Neuron (in vitro differentiated cells): ENCODE results near the gene C2CD2.
A peak's percentile ranks its signal among the peaks of the same experiment; 100 is the strongest.
"Not testable (repeated sequence)": the region's sequence is repeated elsewhere in the genome, so short reads cannot be mapped to it uniquely, and the experiment has no call there.

Source experiments
- H2AFZ ChIP-seq: one replicate; pipeline ENCODE4 v1.6.1; 2013; ENCODE audit warnings: low read depth, mild to moderate bottlenecking, inconsistent platforms, low read length, moderate library complexity
- H3K27me3 ChIP-seq: one replicate; pipeline ENCODE4 v1.6.1; 2013; ENCODE audit warnings: low read length; ENCODE audit not compliant: insufficient read depth
- H3K36me3 ChIP-seq: one replicate; pipeline ENCODE4 v1.6.1; 2013; ENCODE audit warnings: low read length; ENCODE audit not compliant: insufficient read depth
- H3K4me1 ChIP-seq: one replicate; pipeline ENCODE4 v1.6.1; 2013; ENCODE audit warnings: low read length; ENCODE audit not compliant: insufficient read depth
- H3K4me3 ChIP-seq: 2 replicates; pipeline ENCODE4 v1.5.1; 2013; ENCODE audit warnings: mild to moderate bottlenecking, low read length, moderate library complexity
- H3K9me3 ChIP-seq: one replicate; pipeline ENCODE4 v1.6.1; 2013; ENCODE audit warnings: low read length

Gene C2CD2

DNA sequence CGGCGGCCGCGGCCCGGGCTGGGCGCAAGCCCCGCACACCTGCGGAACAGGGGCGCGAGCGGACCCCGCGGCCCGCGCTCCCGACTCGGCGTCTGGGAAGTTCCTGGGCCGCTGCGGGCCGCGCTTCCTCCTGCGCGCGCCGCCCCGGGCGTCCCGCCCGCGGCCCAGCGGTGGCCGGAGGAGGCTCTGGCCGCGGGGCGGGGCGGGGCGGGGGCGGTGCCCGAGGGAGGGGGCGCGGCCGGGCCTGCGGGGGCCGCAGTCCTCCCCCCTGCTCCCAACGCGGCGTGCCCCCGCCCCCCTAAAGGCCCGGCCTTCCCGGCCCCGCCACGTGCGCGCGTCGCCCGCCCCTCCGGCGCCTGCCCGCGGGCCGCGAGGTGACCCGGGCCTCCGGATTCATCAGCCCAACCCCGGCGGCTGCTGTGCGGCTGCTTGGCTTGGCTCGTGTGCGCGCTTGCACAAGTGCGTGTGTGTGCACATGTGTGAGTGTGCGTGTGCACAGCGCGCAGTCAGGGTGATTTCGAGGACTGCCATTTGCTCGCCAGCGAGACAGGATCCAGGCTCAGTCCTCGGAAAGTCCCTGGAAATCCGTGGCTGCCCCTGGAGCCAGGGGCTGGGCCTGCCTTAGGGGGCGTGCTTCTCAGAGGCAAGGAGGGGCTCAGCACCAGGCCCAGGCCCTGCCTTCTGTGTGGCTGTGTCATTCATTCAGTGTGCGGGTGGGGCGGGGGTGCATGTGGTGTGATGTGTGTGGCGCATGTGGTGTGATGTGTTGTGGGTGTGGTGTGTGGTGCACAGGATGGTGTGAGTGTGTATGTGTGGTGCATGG lies at the start of gene C2CD2:
Gene C2CD2 (minus strand): TSS at position 188 of the 823 bp plus-strand sequence. CDS start 370 bp downstream, outside the sequence.
- H2AFZ ChIP-seq = peak within 1 kb of the TSS; percentile 24
- H3K9me3 ChIP-seq = no peaks in the 10 kb centered on the region
- H3K36me3 ChIP-seq = no peaks in the 10 kb centered on the region
- peak within 1 kb of the TSS; percentile 57 for H3K4me3 ChIP-seq
- no peaks in the 10 kb centered on the region for H3K27me3 ChIP-seq
- peaks cover 5% of the 10 kb centered on the region for H3K4me1 ChIP-seq

DNA sequence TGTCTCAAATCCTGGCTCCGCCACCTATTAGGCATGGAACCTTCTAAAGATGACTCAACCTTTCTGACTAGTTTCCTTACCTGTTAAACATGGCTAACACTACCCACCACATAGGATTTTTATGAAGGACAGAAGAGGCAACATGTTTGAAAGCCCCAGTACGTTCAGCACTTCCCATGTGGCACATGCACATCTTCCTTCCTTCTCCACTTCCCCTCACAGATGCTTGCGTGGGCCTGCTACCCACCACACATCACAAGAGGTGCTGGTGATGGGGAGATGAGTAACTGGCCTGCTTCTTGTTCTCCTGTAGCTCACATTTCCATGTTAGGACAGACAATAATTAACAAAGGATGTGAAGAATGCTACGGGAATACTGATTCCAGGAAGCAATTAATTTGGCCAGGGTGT lies 49.2 kb upstream of the C2CD2 start:
- Histone ChIP-seq H3K4me1 (no peaks in the 10 kb centered on the region), H3K36me3 (peaks cover 45% of the 10 kb centered on the region), H3K9me3 (peaks cover 14% of the 10 kb centered on the region), H3K4me3 (no peak overlapping the region), H2AFZ (no peak overlapping the region), H3K27me3 (no peaks in the 10 kb centered on the region)

DNA sequence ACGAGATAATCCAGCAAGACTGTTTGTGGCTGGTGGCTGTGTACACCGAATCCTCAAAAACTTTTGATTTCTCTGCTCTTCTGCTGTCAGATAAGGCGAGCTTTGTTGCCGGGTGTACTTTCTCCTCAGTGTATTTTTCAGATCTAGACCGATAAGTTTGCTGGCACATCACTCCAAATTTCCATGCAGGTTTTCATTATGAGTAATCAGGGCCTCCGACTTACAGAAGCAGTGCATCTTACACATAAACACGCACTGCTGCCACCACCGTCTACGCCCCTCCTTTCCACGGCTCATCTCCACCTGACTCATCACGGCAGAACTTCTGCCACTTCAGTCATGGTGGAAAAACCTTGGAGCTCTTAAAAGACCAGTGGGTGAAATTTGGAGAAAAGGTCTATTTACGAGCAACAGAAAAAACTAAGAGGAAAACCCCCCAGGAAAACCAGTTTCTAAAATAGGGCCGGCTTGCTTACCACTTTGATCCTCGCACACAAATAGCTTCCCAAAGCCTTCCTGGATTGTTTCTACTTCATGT lies 48.7 kb upstream of the C2CD2 start:
- Histone ChIP-seq H3K4me3 (no peak overlapping the region), H3K9me3 (peaks cover 16% of the 10 kb centered on the region), H3K4me1 (no peaks in the 10 kb centered on the region), H3K36me3 (peaks cover 39% of the 10 kb centered on the region), H3K27me3 (no peaks in the 10 kb centered on the region), H2AFZ (no peak overlapping the region)

DNA sequence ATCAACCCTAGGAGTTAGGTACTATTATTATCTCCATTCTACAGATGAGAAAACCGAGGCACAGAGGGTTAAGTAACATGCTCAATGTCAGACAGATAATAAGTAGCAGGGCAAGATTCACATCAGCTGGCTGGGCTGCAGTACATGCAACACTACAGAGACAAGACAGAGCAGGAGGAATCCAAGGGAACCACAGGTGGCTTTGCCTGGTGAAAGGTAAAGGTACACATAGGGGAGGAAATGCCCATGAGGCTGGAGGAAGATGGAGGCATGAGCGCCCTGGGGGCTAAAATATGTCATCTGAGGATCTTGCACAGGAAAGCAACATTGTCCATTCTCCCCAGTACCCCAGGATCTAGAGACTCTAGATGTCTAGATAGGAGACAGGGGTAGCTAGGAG lies 48.0 kb upstream of the C2CD2 start:
- no peak overlapping the region for H3K4me3 ChIP-seq
- no peaks in the 10 kb centered on the region for H3K4me1 ChIP-seq
- peaks cover 39% of the 10 kb centered on the region for H3K36me3 ChIP-seq
- H3K9me3 ChIP-seq = peaks cover 17% of the 10 kb centered on the region
- no peaks in the 10 kb centered on the region for H3K27me3 ChIP-seq
- no peak overlapping the region for H2AFZ ChIP-seq

DNA sequence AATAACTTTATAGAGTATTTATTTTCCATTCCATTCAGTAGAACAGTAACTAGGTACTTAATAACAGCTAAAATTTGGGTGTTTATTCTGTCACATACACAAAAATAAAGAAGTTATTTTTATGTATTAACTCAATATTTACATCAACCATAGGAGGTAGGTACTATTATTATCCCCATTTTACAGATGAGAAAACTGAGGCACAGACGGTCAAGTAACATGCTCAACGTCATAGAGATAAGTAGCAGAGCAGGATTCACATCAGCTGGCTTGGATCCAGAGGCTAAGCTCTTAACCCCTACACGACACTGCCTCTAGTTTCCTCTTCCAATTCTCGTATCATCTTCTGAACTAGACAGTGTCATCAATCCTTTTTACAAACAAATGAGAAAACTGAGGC lies 47.1 kb upstream of the C2CD2 start:
- Histone ChIP-seq H3K36me3 (peaks cover 39% of the 10 kb centered on the region), H3K9me3 (peaks cover 22% of the 10 kb centered on the region), H3K4me3 (no peak overlapping the region), H3K27me3 (no peaks in the 10 kb centered on the region), H3K4me1 (no peaks in the 10 kb centered on the region), H2AFZ (no peak overlapping the region)

DNA sequence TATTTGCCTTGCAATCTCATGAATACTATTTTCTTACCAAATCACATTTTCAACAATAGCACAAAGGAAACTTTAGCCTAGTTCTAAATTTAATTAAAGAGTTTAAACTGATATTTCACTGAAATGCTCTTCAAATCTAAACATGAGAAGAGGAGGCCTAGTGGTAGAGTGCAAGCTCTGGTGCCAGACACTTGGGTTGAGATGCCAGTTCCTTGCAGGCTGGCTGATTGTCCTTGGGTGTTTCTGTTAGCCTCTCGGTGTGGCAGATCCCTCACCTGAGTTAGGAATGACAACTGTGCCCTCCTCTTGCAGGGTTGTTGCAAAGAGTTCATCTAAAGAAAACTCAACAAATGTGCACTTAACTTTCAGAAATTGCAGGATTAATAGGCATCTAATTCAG lies 43.8 kb upstream of the C2CD2 start:
- no peaks in the 10 kb centered on the region for H3K27me3 ChIP-seq
- H3K36me3 ChIP-seq = peaks cover 52% of the 10 kb centered on the region
- peaks cover 26% of the 10 kb centered on the region for H3K9me3 ChIP-seq
- H3K4me1 ChIP-seq = no peaks in the 10 kb centered on the region
- no peak overlapping the region for H2AFZ ChIP-seq
- no peak overlapping the region for H3K4me3 ChIP-seq

DNA sequence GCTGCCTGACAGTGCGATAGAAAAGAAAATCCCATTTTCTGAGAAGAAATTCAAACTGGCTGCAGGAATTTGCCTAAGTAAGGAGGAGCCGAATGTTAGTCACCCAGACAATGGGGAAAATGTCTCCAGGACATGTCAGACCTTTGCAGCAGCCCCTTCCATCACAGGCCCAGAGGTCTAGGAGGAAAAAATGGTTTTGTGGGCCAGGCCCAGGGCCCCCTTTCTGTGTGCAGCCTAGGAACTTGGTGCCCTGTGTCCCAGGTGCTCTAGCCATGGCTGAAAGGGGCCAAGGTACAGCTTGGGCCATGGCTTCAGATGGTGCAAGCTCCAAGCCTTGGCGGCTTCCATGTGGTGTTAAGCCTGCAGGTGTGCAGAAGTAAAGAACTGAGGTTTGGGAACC lies 41.8 kb upstream of the C2CD2 start:
- H2AFZ ChIP-seq = no peak overlapping the region
- H3K4me3 ChIP-seq = no peak overlapping the region
- H3K4me1 ChIP-seq = no peaks in the 10 kb centered on the region
- H3K9me3 ChIP-seq = peaks cover 18% of the 10 kb centered on the region
- peaks cover 54% of the 10 kb centered on the region for H3K36me3 ChIP-seq
- no peaks in the 10 kb centered on the region for H3K27me3 ChIP-seq

DNA sequence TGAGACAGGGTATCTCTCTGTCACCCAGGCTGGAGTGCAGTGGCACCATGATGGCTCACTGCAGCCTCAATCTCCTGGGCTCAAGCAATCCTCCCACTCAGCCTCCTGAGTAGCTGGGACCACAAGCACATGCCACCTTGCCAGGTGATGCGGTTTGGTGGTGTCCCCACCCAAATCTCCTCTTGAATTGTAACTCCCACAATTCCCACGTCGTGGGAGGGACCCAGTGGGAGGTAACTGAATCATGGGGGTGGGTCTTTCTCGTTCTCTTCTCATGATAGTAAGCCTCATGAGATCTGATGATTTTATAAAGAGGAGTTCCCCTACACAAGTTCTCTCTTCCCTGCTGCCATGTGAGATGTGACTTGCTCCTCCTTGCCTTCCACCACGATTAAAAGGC lies 40.8 kb upstream of the C2CD2 start:
- Histone ChIP-seq H3K9me3 (peaks cover 17% of the 10 kb centered on the region), H3K36me3 (peaks cover 51% of the 10 kb centered on the region)
- H3K4me1 ChIP-seq, H3K27me3 ChIP-seq, H2AFZ ChIP-seq, H3K4me3 ChIP-seq: not testable (repeated sequence)

DNA sequence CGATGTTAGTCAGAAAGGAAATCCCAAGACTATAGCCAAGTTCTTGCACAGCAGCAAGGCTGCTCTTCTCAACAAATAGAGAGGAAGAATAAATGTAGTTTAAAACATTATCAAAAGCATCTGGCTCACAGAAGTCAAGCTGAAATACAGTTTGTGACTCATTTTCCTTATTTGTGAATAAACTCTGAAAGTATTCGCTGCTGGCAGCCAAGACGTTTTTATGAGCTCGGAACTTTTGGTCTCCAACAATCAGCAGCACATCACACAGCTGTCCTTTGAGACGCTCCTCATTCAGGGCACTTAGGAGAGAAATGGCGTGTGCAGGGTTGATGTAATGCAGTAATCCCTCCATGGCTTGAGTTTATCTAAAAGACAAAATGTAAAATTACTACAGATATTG lies 39.9 kb upstream of the C2CD2 start:
- H3K36me3 ChIP-seq = peaks cover 48% of the 10 kb centered on the region

DNA sequence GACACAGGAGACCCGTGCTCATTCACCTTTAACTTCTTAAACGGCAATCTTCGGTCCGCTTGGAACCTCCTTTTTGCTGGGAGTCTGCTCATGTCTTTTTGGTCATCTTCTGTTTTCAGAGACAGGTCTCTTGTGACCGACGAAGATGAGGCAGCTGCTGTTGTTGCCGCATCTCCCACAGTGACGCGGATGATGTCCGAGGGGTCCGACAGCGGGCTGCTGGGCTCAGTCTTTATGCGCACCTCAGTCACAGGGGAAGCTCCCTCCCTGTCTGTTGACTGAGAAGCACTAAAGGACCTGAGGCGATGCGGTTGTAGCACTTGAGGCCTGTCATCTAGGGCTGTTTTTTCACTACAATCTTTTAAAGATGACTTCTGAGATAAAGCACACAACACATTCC lies 38.8 kb upstream of the C2CD2 start:
- H3K36me3 ChIP-seq = peaks cover 48% of the 10 kb centered on the region
- no peak overlapping the region for H2AFZ ChIP-seq
- no peaks in the 10 kb centered on the region for H3K27me3 ChIP-seq
- H3K4me1 ChIP-seq = no peaks in the 10 kb centered on the region
- H3K4me3 ChIP-seq = no peak overlapping the region
- H3K9me3 ChIP-seq = peaks cover 12% of the 10 kb centered on the region

More for the DNA sequence above, 39.9 kb upstream of the C2CD2 start:
- no peaks in the 10 kb centered on the region for H3K4me1 ChIP-seq
- no peak overlapping the region for H2AFZ ChIP-seq
- H3K4me3 ChIP-seq = no peak overlapping the region
- no peaks in the 10 kb centered on the region for H3K27me3 ChIP-seq
- peaks cover 16% of the 10 kb centered on the region for H3K9me3 ChIP-seq

DNA sequence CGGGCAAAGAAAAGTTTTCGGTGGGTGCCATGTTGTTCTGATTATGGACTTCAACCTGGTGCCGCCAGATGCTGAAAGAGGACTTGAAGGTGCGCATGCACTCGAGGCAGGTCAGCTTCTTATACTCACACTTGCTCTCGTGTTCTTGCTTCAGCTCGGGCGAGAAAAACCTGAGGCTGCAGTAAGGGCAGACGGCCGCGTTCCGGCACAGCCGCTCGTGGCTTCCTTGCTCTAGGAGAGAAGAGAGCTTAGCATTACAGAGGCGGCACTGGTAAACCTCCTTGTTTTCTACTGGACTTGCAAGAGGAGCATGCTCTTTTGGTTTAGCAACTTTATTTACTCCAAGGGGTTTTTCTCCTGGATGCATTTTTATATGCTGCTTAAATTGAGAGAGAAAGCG lies 37.8 kb upstream of the C2CD2 start:
- H3K36me3 ChIP-seq = peaks cover 46% of the 10 kb centered on the region
- no peak overlapping the region for H3K4me3 ChIP-seq
- H3K27me3 ChIP-seq = no peaks in the 10 kb centered on the region
- no peaks in the 10 kb centered on the region for H3K4me1 ChIP-seq
- H2AFZ ChIP-seq = no peak overlapping the region
- H3K9me3 ChIP-seq = peaks cover 10% of the 10 kb centered on the region

DNA sequence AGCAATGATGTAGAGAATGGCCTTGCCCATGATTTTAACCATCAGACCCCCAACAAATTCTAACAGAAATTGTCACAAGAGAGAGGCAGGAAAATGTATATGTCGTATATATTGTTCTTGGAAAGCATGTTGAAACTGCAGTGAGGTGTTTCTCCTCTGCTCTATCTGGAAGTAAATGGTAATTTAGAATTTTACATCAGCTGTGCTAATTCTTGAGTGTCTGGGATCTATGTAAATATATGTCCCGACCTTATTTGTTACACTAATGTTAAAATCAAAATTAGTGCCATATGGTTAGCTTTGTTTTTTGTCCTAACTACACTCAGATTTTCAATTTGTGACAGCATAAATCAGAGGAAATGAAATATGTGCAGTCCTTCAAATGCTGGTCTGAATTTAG lies 35.9 kb upstream of the C2CD2 start:
- no peaks in the 10 kb centered on the region for H3K4me1 ChIP-seq
- no peak overlapping the region for H3K4me3 ChIP-seq
- no peaks in the 10 kb centered on the region for H3K27me3 ChIP-seq
- H3K9me3 ChIP-seq = peaks cover 3% of the 10 kb centered on the region
- no peak overlapping the region for H2AFZ ChIP-seq
- peaks cover 45% of the 10 kb centered on the region for H3K36me3 ChIP-seq

DNA sequence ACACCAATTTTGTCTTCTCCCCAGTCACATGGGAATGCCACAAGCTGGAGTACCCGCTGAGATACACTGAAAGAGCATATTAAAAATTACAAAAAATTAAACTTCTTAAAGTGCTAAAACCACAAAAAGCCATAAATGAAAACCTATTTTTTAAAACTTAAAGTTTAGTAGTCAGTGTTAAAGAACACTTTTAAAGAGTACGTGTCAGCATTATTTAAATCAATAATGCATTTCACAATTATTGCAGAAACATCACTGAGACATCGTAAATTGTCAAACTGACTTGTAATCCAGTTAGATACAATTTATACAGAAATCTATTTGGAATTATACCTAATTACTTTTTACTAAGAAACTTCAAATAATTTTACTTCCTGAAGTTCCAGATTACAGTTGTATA lies 33.5 kb upstream of the C2CD2 start:
- no peaks in the 10 kb centered on the region for H3K9me3 ChIP-seq
- no peak overlapping the region for H3K4me3 ChIP-seq
- H3K27me3 ChIP-seq = no peaks in the 10 kb centered on the region
- H2AFZ ChIP-seq = no peak overlapping the region
- peaks cover 23% of the 10 kb centered on the region for H3K36me3 ChIP-seq
- no peaks in the 10 kb centered on the region for H3K4me1 ChIP-seq
